ENCODE data around the gene DOCK2. TPM values are rescaled to one million over a fixed set of nuclear protein-coding genes. Genes with fewer than 3 reads are reported as not detected.

DOCK2 gene
- total and polyA plus RNA-seq, 2 donors (not counting 3 experiments of a cell fraction or from before 2014, with no cell fraction given) = 0.62 to 4.8 TPM

GRCh38 chr5:169706071-169706470 is 69.0 kb downstream of the DOCK2 start:
- BruUV-seq (replicated peaks) = no TSS peak
- FAIRE-seq (peak; percentile 18), DNase-seq (ENCODE audit: low read depth, low spot score) (no peak)
- H3K4me1 ChIP-seq (ENCODE audit: control insufficient read depth, extremely low read depth, insufficient read depth, low read length) = peaks cover 25% of the 10 kb centered on the region
- H2AFZ ChIP-seq (ENCODE audit: low read depth, low read length) = no peak overlapping the region
- H3K27ac ChIP-seq (ENCODE audit: insufficient read depth, low read depth, low read length) = no peak overlapping the region
- TF ChIP-seq MAX (IDR thresholded peaks at IDR 0.05; ENCODE audit: insufficient read depth, insufficient read length) = no peak
- TF ChIP-seq MYC (IDR thresholded peaks at IDR 0.05; ENCODE audit: low read depth, low read length) = no peak
- TF ChIP-seq FOS (IDR thresholded peaks at IDR 0.05; ENCODE audit: borderline replicate concordance, insufficient read depth, low read length) = no peak
- no peak for TF ChIP-seq JUN (IDR thresholded peaks at IDR 0.05; ENCODE audit: borderline replicate concordance, insufficient read depth, insufficient read length, low read depth)
- TF ChIP-seq CTCF (IDR thresholded peaks at IDR 0.05; ENCODE audit: extremely low read depth in 1 of 2, insufficient read depth in 1 of 2, low read depth in 1 of 2, low read length in 2 of 2) = no peak
- TF ChIP-seq POLR2AphosphoS5 (IDR thresholded peaks at IDR 0.05; ENCODE audit: insufficient read depth, low read depth, low read length) = no peak
- TF ChIP-seq GATA2 (IDR thresholded peaks at IDR 0.05; ENCODE audit: insufficient read depth, insufficient read length, low read depth, low read length) = no peak
- no peak for TF ChIP-seq EZH2 (IDR thresholded peaks at IDR 0.05; ENCODE audit: borderline replicate concordance, low read depth, low read length, severe bottlenecking)
- TF ChIP-seq POLR2A (IDR thresholded peaks at IDR 0.05; ENCODE audit: low read depth, low read length) = no peak
- H3K4me2 ChIP-seq (ENCODE audit: insufficient read depth, low read length) = no peak overlapping the region
- H3K79me2 ChIP-seq (ENCODE audit: control insufficient read depth, insufficient read depth, low read length) = no peaks in the 10 kb centered on the region
- POLR2A ChIA-PET = no interaction called here
- intact Hi-C loops (cut with micrococcal nuclease) = loop anchor here (10.0 kb wide), 1 partner anchor 719 kb away; no protein-coding TSS in a partner anchor
- no peaks in the 10 kb centered on the region for H3K9me1 ChIP-seq (replicated peaks; ENCODE audit: control insufficient read depth, extremely low read depth, insufficient read depth, low read length)
- no peaks in the 10 kb centered on the region for H3K36me3 ChIP-seq (ENCODE audit: control insufficient read depth in 2 of 2, extremely low read depth in 1 of 2, insufficient read depth in 2 of 2, low read length in 2 of 2)
- H3K4me3 ChIP-seq (replicated peaks in 1 of 3; ENCODE audit: insufficient read depth in 1 of 3, low read depth in 1 of 3, low read length in 3 of 3) = no peak overlapping the region
- dilution Hi-C loops (cut with MboI; ENCODE audit: extremely low pct_ligation_motif_present, low sequenced_read_pairs) = no loop called here
- CTCF ChIA-PET = interaction anchor here (0.7 to 1.8 kb wide), 11 partner anchors 8 to 510 kb away, joined by 3 to 21 read pairs (median 3); partner anchors contain the start of genes INSYN2B and SPDL1
- H3K27me3 ChIP-seq (ENCODE audit: control insufficient read depth in 2 of 2, insufficient read depth in 2 of 2, low read length in 2 of 2) = no peaks in the 10 kb centered on the region
- H4K20me1 ChIP-seq (replicated peaks; ENCODE audit: control insufficient read depth, extremely low read depth, insufficient read depth, low read length) = no peaks in the 10 kb centered on the region
- no peaks in the 10 kb centered on the region for H3K9me3 ChIP-seq (replicated peaks; ENCODE audit: control insufficient read depth, insufficient read depth, low read length)
- H3K9ac ChIP-seq (replicated peaks; ENCODE audit: extremely low read depth, insufficient read depth, low read length) = no peak overlapping the region
